T-helper 9 cell (primary cell): ENCODE data around the gene LRRC34.

Experiments used
- DNase-seq: peaks from one replicate; pipeline ENCODE4 v3.0.0-alpha.2; 2020

The LRRC34 gene

GRCh38 chr3:169764882-169765612 is 47.7 kb downstream of the LRRC34 start, which contains the start of gene TERC:
Gene TERC, minus strand, starts transcription at chr3:169765060.
- DNase-seq, result peak; percentile 85

GRCh38 chr3:169764312-169764881 is 48.3 kb downstream of the LRRC34 start:
- DNase-seq, result peak; percentile 42

- no peak for DNase-seq
These were observed 52.2 kb downstream of the LRRC34 start for GRCh38 chr3:169760479-169760878.

- no peak for DNase-seq
These were observed 53.4 kb downstream of the LRRC34 start for GRCh38 chr3:169759256-169759655.

GRCh38 chr3:169758359-169758994 is 54.2 kb downstream of the LRRC34 start:
- no peak for DNase-seq

- DNase-seq, result no peak
These were observed 57.2 kb downstream of the LRRC34 start for GRCh38 chr3:169755488-169755887.

GRCh38 chr3:169754711-169755110 is 58.0 kb downstream of the LRRC34 start:
- no peak for DNase-seq

GRCh38 chr3:169751875-169752274 is 60.8 kb downstream of the LRRC34 start:
- DNase-seq, result no peak

- DNase-seq, result no peak
These were observed 62.0 kb downstream of the LRRC34 start for GRCh38 chr3:169750665-169751064.

GRCh38 chr3:169748670-169749069 is 64.0 kb downstream of the LRRC34 start:
- no peak for DNase-seq

GRCh38 chr3:169746924-169747323 is 65.8 kb downstream of the LRRC34 start:
- DNase-seq, result no peak

- DNase-seq, result no peak
These were observed 68.2 kb downstream of the LRRC34 start for GRCh38 chr3:169744366-169745054.
